Measurements from ENCODE around the gene LCOR.
"Not testable (repeated sequence)": the region's sequence is repeated elsewhere in the genome, so short reads cannot be mapped to it uniquely, and the experiment has no call there.

Gene LCOR

GRCh38 chr10:96840841-96841518 is 8.9 kb downstream of the LCOR start:
- DNase-seq, result no peak

- DNase-seq, result no peak
Measured at GRCh38 chr10:96842896-96843723, 11.0 kb downstream of the LCOR start.

- DNase-seq, result no peak
Measured at GRCh38 chr10:96843823-96844222, 11.7 kb downstream of the LCOR start.

- no peak for DNase-seq
Measured at GRCh38 chr10:96846395-96846794, 14.3 kb downstream of the LCOR start.

- no peak for DNase-seq
Measured at GRCh38 chr10:96846926-96847325, 14.8 kb downstream of the LCOR start.

GRCh38 chr10:96847356-96847755 is 15.3 kb downstream of the LCOR start:
- DNase-seq, result not testable (repeated sequence)

- DNase-seq, result no peak
Measured at GRCh38 chr10:96850113-96850512, 18.0 kb downstream of the LCOR start.

GRCh38 chr10:96850825-96851224 is 18.7 kb downstream of the LCOR start:
- DNase-seq, result no peak

GRCh38 chr10:96851281-96851680 is 19.2 kb downstream of the LCOR start:
- DNase-seq, result no peak

GRCh38 chr10:96856317-96856716 is 24.2 kb downstream of the LCOR start:
- DNase-seq, result no peak

GRCh38 chr10:96857301-96858012 is 25.4 kb downstream of the LCOR start:
- DNase-seq, result no peak

GRCh38 chr10:96858038-96858705 is 26.1 kb downstream of the LCOR start:
- DNase-seq, result no peak

- no peak for DNase-seq
Measured at GRCh38 chr10:96858706-96859050, 26.6 kb downstream of the LCOR start.

GRCh38 chr10:96860631-96861277 is 28.7 kb downstream of the LCOR start:
- DNase-seq, result no peak

GRCh38 chr10:96863922-96864543 is 31.9 kb downstream of the LCOR start:
- DNase-seq, result no peak

- DNase-seq, result no peak
Measured at GRCh38 chr10:96873086-96873485, 41.0 kb downstream of the LCOR start.

GRCh38 chr10:96873756-96874467 is 41.8 kb downstream of the LCOR start:
- DNase-seq, result no peak

GRCh38 chr10:96878057-96878456 is 46.0 kb downstream of the LCOR start:
- DNase-seq, result no peak

GRCh38 chr10:96880575-96880974 is 48.5 kb downstream of the LCOR start:
- DNase-seq, result no peak

GRCh38 chr10:96889415-96890171 is 57.5 kb downstream of the LCOR start:
- no peak for DNase-seq

GRCh38 chr10:96890172-96890513 is 58.0 kb downstream of the LCOR start:
- no peak for DNase-seq
